ENCODE measurements around the gene TNFAIP3.

TNFAIP3 gene

GRCh38 chr6:137903274-137903932, 36.3 kb downstream of the TNFAIP3 start:
- no peaks in the 10 kb centered on the region for H3K27me3 ChIP-seq (ENCODE audit: insufficient read depth, low read length)
- no peak overlapping the region for H2AFZ ChIP-seq (ENCODE audit: low read length, unreplicated experiment)
- H3K36me3 ChIP-seq (ENCODE audit: insufficient read depth, low read length): no peaks in the 10 kb centered on the region
- H3K27ac ChIP-seq (ENCODE audit: low read depth, low read length): no peak overlapping the region
- H3K4me1 ChIP-seq (ENCODE audit: control insufficient read depth, insufficient read depth, low read length, unreplicated experiment): no peaks in the 10 kb centered on the region
- no peak overlapping the region for H3K4me3 ChIP-seq (ENCODE audit: low read depth, low read length)
- H3K79me2 ChIP-seq (ENCODE audit: control insufficient read depth, insufficient read depth, low read length, unreplicated experiment): no peaks in the 10 kb centered on the region

DNA sequence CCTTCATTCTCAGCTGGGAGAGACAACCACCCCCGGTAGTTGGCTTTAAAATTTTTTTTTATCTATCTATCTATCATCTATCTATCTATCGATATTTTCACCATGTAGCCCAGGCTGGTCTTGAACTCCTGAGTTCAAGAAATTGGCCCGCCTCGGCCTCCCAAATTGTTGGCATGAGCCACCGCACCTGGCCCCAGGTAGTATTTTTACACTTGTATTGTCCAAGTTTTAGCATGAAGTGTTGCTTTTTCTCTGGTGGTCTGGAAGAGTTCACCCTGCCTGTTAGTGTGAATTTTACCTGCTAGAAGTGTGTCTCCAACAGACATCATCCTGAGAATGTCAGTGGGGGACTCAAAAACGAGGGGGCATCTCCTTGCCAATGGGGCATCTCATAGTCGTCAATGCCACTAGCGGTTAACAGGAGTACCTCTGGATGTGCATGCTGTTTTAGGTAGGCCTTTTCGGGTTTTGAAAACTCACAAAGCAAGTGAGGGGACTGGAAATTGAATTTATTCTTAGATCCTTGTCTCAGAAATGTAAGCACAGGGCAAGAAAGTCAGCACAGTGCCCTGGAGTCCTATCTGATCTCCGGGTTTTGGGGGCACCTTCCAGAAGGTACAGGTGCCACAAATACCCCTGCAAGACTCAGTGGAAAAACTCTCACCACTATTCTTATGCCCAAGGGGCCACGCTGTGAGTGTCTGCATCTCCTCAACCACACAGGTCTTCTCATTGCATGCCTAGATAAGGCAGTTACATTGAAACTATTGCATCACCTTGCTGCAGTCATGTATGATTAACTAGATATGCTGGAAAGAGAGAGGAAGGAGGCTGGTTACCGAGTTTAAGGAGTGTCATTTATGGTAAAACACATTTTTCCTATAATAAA, 37.1 kb downstream of the TNFAIP3 start:
- H3K27ac ChIP-seq (ENCODE audit: low read depth, low read length): no peak overlapping the region
- no peaks in the 10 kb centered on the region for H3K27me3 ChIP-seq (ENCODE audit: insufficient read depth, low read length)
- no peaks in the 10 kb centered on the region for H3K79me2 ChIP-seq (ENCODE audit: control insufficient read depth, insufficient read depth, low read length, unreplicated experiment)
- no peaks in the 10 kb centered on the region for H3K36me3 ChIP-seq (ENCODE audit: insufficient read depth, low read length)
- no peak overlapping the region for H2AFZ ChIP-seq (ENCODE audit: low read length, unreplicated experiment)
- no peak overlapping the region for H3K4me3 ChIP-seq (ENCODE audit: low read depth, low read length)
- H3K4me1 ChIP-seq (ENCODE audit: control insufficient read depth, insufficient read depth, low read length, unreplicated experiment): no peaks in the 10 kb centered on the region

GRCh38 chr6:137904822-137905617, 38.0 kb downstream of the TNFAIP3 start:
- Histone ChIP-seq H3K79me2 (ENCODE audit: control insufficient read depth, insufficient read depth, low read length, unreplicated experiment) (no peaks in the 10 kb centered on the region), H3K27ac (ENCODE audit: low read depth, low read length) (no peak overlapping the region), H3K4me3 (ENCODE audit: low read depth, low read length) (no peak overlapping the region)

GRCh38 chr6:137906020-137906472, 39.0 kb downstream of the TNFAIP3 start:
- no peaks in the 10 kb centered on the region for H3K79me2 ChIP-seq (ENCODE audit: control insufficient read depth, insufficient read depth, low read length, unreplicated experiment)
- H3K4me3 ChIP-seq (ENCODE audit: low read depth, low read length): no peak overlapping the region
- H3K36me3 ChIP-seq (ENCODE audit: insufficient read depth, low read length): no peaks in the 10 kb centered on the region
- H3K27ac ChIP-seq (ENCODE audit: low read depth, low read length): no peak overlapping the region
- no peaks in the 10 kb centered on the region for H3K4me1 ChIP-seq (ENCODE audit: control insufficient read depth, insufficient read depth, low read length, unreplicated experiment)
- H2AFZ ChIP-seq (ENCODE audit: low read length, unreplicated experiment): peak overlapping the region; percentile 13
- H3K27me3 ChIP-seq (ENCODE audit: insufficient read depth, low read length): no peaks in the 10 kb centered on the region

More at GRCh38 chr6:137904822-137905617, 38.0 kb downstream of the TNFAIP3 start:
- Histone ChIP-seq H3K4me1 (ENCODE audit: control insufficient read depth, insufficient read depth, low read length, unreplicated experiment) (no peaks in the 10 kb centered on the region), H3K27me3 (ENCODE audit: insufficient read depth, low read length) (no peaks in the 10 kb centered on the region), H3K36me3 (ENCODE audit: insufficient read depth, low read length) (no peaks in the 10 kb centered on the region), H2AFZ (ENCODE audit: low read length, unreplicated experiment) (peak overlapping the region; percentile 18)

GRCh38 chr6:137907170-137907569, 40.1 kb downstream of the TNFAIP3 start:
- H3K4me1 ChIP-seq (ENCODE audit: control insufficient read depth, insufficient read depth, low read length, unreplicated experiment): no peaks in the 10 kb centered on the region

GRCh38 chr6:137909533-137909932, 42.5 kb downstream of the TNFAIP3 start:
- Histone ChIP-seq H2AFZ (ENCODE audit: low read length, unreplicated experiment) (no peak overlapping the region), H3K27ac (ENCODE audit: low read depth, low read length) (no peak overlapping the region), H3K36me3 (ENCODE audit: insufficient read depth, low read length) (no peaks in the 10 kb centered on the region), H3K27me3 (ENCODE audit: insufficient read depth, low read length) (no peaks in the 10 kb centered on the region), H3K79me2 (ENCODE audit: control insufficient read depth, insufficient read depth, low read length, unreplicated experiment) (no peaks in the 10 kb centered on the region), H3K4me1 (ENCODE audit: control insufficient read depth, insufficient read depth, low read length, unreplicated experiment) (no peaks in the 10 kb centered on the region), H3K4me3 (ENCODE audit: low read depth, low read length) (no peak overlapping the region)

More at GRCh38 chr6:137907170-137907569, 40.1 kb downstream of the TNFAIP3 start:
- no peaks in the 10 kb centered on the region for H3K79me2 ChIP-seq (ENCODE audit: control insufficient read depth, insufficient read depth, low read length, unreplicated experiment)
- no peaks in the 10 kb centered on the region for H3K27me3 ChIP-seq (ENCODE audit: insufficient read depth, low read length)
- no peak overlapping the region for H3K27ac ChIP-seq (ENCODE audit: low read depth, low read length)
- H3K36me3 ChIP-seq (ENCODE audit: insufficient read depth, low read length): no peaks in the 10 kb centered on the region
- peak overlapping the region; percentile 19 for H2AFZ ChIP-seq (ENCODE audit: low read length, unreplicated experiment)
- H3K4me3 ChIP-seq (ENCODE audit: low read depth, low read length): no peak overlapping the region

DNA sequence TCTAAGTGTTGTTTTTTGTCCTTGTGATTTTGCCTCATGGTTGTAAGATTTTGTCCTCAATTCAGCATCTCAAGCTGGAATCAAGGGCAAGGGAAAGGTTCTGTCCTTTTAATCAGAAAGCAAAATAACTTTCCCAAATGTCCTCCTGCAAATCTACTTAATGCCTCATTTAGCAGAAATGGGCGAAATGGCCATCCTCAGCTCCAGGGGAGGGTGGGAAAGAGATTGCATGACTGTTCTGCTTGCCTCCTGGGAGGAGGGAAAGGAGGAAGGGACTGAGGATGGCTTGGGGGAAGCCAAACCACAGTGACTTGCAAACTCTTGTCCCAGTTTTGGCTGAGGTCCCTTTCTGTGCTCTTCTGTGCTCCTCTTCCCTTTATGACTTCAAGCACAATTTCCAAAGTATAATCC, 43.4 kb downstream of the TNFAIP3 start:
- Histone ChIP-seq H3K4me3 (ENCODE audit: low read depth, low read length) (no peak overlapping the region), H2AFZ (ENCODE audit: low read length, unreplicated experiment) (no peak overlapping the region), H3K27ac (ENCODE audit: low read depth, low read length) (no peak overlapping the region), H3K4me1 (ENCODE audit: control insufficient read depth, insufficient read depth, low read length, unreplicated experiment) (no peaks in the 10 kb centered on the region), H3K79me2 (ENCODE audit: control insufficient read depth, insufficient read depth, low read length, unreplicated experiment) (no peaks in the 10 kb centered on the region), H3K27me3 (ENCODE audit: insufficient read depth, low read length) (no peaks in the 10 kb centered on the region), H3K36me3 (ENCODE audit: insufficient read depth, low read length) (no peaks in the 10 kb centered on the region)

DNA sequence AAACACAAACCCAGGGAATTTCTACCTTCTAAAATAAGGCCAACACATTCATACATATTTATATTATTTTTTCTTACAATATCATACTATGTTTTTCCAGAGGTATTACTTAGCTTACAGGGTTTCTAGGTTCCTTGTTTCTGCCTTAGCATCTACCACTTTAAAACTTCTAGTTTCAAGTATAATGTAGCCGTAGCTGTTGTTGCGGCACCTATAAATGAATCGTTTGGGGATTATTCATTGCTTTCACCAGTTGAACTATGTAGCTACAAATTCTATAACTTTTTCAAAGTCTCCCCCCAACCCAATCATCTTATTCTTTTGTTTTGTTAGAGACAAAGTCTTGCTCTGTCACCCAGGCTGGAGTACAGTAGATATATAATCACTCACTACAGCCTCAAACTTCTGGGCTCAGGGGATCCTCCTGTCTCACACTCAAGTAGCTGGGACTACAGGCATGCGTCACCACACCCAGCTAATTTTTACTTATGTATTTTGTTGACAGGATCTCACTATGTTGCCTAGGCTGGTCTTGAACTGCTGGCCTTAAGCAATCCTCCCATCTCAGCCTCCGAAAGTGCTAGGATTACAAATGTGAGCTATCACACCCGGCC, 43.9 kb downstream of the TNFAIP3 start:
- Histone ChIP-seq H3K4me3 (ENCODE audit: low read depth, low read length) (no peak overlapping the region), H3K36me3 (ENCODE audit: insufficient read depth, low read length) (no peaks in the 10 kb centered on the region), H3K79me2 (ENCODE audit: control insufficient read depth, insufficient read depth, low read length, unreplicated experiment) (no peaks in the 10 kb centered on the region), H3K27ac (ENCODE audit: low read depth, low read length) (no peak overlapping the region), H3K4me1 (ENCODE audit: control insufficient read depth, insufficient read depth, low read length, unreplicated experiment) (no peaks in the 10 kb centered on the region), H2AFZ (ENCODE audit: low read length, unreplicated experiment) (no peak overlapping the region), H3K27me3 (ENCODE audit: insufficient read depth, low read length) (no peaks in the 10 kb centered on the region)

- H3K4me3 ChIP-seq (ENCODE audit: low read depth, low read length): no peak overlapping the region
- no peaks in the 10 kb centered on the region for H3K4me1 ChIP-seq (ENCODE audit: control insufficient read depth, insufficient read depth, low read length, unreplicated experiment)
- no peaks in the 10 kb centered on the region for H3K27me3 ChIP-seq (ENCODE audit: insufficient read depth, low read length)
- H3K27ac ChIP-seq (ENCODE audit: low read depth, low read length): no peak overlapping the region
- H3K36me3 ChIP-seq (ENCODE audit: insufficient read depth, low read length): no peaks in the 10 kb centered on the region
- no peaks in the 10 kb centered on the region for H3K79me2 ChIP-seq (ENCODE audit: control insufficient read depth, insufficient read depth, low read length, unreplicated experiment)
- peak overlapping the region; percentile 71 for H2AFZ ChIP-seq (ENCODE audit: low read length, unreplicated experiment)
Observed at GRCh38 chr6:137911675-137912191, 44.7 kb downstream of the TNFAIP3 start.

DNA sequence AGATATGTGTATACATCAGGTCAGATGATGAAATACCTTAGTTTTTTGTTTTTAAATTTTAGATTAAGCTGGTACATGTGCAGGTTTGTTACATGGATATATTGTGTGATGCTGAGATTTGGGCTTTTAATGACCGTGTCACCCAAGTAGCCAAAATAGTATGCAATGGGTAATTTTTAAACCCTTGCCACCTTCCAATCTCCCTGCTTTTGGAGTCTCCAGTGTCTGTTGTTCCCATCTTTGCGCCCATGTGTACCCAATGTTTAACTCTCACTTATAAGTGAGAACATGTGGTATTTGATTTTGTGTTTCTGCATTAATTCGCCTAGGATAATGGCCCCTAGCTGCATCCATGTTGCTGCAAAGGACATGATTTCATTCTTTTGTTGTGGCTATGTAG, 45.8 kb downstream of the TNFAIP3 start:
- Histone ChIP-seq H3K4me3 (ENCODE audit: low read depth, low read length) (no peak overlapping the region), H3K27ac (ENCODE audit: low read depth, low read length) (no peak overlapping the region), H3K27me3 (ENCODE audit: insufficient read depth, low read length) (no peaks in the 10 kb centered on the region), H3K79me2 (ENCODE audit: control insufficient read depth, insufficient read depth, low read length, unreplicated experiment) (no peaks in the 10 kb centered on the region), H3K36me3 (ENCODE audit: insufficient read depth, low read length) (no peaks in the 10 kb centered on the region), H2AFZ (ENCODE audit: low read length, unreplicated experiment) (no peak overlapping the region), H3K4me1 (ENCODE audit: control insufficient read depth, insufficient read depth, low read length, unreplicated experiment) (no peaks in the 10 kb centered on the region)
